Effector memory CD8-positive, alpha-beta T cell (primary cell): Measurements from ENCODE around the gene PCGF3.

Source experiments
- ATAC-seq: fragments of 150-1000 bp; cut with Tn5 transposase; replicated peaks from 2 replicates; pipeline ENCODE4 v1.10.0; 2021; ENCODE audit warnings: mild to moderate bottlenecking, moderate library complexity
- DNase-seq, 3 experiments: peaks; one replicate each; pipeline ENCODE4 v3.0.0; 2021
- H3K27ac Mint-ChIP-seq, 2 donors: one replicate each; pipeline ENCODE4 v1.8.0; 2022; ENCODE audit warnings: mild to moderate bottlenecking in 2 of 2, mixed read lengths in 2 of 2, moderate library complexity in 2 of 2
- H3K27me3 Mint-ChIP-seq, 2 donors: one replicate each; pipeline ENCODE4 v1.8.0; 2022; ENCODE audit warnings: mixed read lengths in 2 of 2
- H3K36me3 Mint-ChIP-seq: one replicate; pipeline ENCODE4 v1.8.0; 2022; ENCODE audit warnings: mild to moderate bottlenecking, moderate library complexity, mixed read lengths; ENCODE audit not compliant: insufficient read depth
- H3K4me1 Mint-ChIP-seq, 2 donors: one replicate each; pipeline ENCODE4 v1.8.0; 2022; ENCODE audit warnings: low read depth in 2 of 2, mixed read lengths in 2 of 2
- H3K4me3 Mint-ChIP-seq, 2 donors: one replicate each; pipeline ENCODE4 v1.8.0; 2022; ENCODE audit warnings: mild to moderate bottlenecking in 2 of 2, mixed read lengths in 2 of 2, moderate library complexity in 2 of 2
- H3K9me3 Mint-ChIP-seq, 2 donors: one replicate each; pipeline ENCODE4 v1.8.0; 2022; ENCODE audit warnings: mixed read lengths in 2 of 2

Gene PCGF3

GRCh38 chr4:808860-809570, 103.4 kb downstream of the PCGF3 start:
- ATAC-seq = no peak
- H3K9me3 Mint-ChIP-seq = no peaks in the 10 kb centered on the region
- no peak overlapping the region for H3K4me3 Mint-ChIP-seq
- peaks cover 0 to 5% of the 10 kb centered on the region in 2 donors for H3K4me1 Mint-ChIP-seq
- no peak for DNase-seq
- H3K36me3 Mint-ChIP-seq = no peaks in the 10 kb centered on the region
- H3K27ac Mint-ChIP-seq = no peak overlapping the region
- peaks cover 49 to 53% of the 10 kb centered on the region in 2 donors for H3K27me3 Mint-ChIP-seq

DNA sequence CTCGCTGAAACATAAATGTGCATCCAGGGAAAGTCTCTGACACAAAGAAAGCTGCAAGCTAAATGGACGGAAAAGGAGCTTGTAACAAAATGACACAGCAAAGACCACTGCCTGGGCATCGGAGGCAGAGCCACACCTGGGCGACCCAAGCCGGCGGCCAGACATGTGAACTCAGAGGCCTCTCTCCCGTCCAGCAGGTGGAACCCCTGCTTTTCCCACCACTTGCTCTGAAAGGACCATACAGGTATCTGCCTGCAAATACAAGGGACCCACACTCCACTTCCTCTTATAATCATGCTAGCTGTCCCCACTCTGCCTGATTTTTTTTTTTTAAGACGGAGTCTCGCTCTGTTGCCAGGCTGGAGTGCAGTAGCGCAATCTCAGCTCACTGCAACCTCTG, 108.3 kb downstream of the PCGF3 start:
- peaks cover 56 to 87% of the 10 kb centered on the region in 2 donors for H3K27me3 Mint-ChIP-seq
- DNase-seq = no peak
- no peaks in the 10 kb centered on the region for H3K9me3 Mint-ChIP-seq
- H3K4me3 Mint-ChIP-seq = no peak overlapping the region
- no peaks in the 10 kb centered on the region for H3K36me3 Mint-ChIP-seq
- H3K4me1 Mint-ChIP-seq = no peaks in the 10 kb centered on the region
- no peak overlapping the region for H3K27ac Mint-ChIP-seq
- no peak for ATAC-seq

GRCh38 chr4:814312-814850, 108.7 kb downstream of the PCGF3 start:
- Mint-ChIP-seq H3K36me3 (no peaks in the 10 kb centered on the region), H3K4me3 (no peak overlapping the region), H3K27me3 (peaks cover 56 to 92% of the 10 kb centered on the region in 2 donors), H3K27ac (no peak overlapping the region), H3K9me3 (no peaks in the 10 kb centered on the region), H3K4me1 (no peaks in the 10 kb centered on the region)
- no peak for ATAC-seq
- no peak for DNase-seq

- Mint-ChIP-seq H3K4me3 (no peak overlapping the region), H3K36me3 (no peaks in the 10 kb centered on the region), H3K9me3 (no peaks in the 10 kb centered on the region), H3K27me3 (peaks cover 67 to 97% of the 10 kb centered on the region in 2 donors), H3K27ac (no peak overlapping the region), H3K4me1 (no peaks in the 10 kb centered on the region)
- ATAC-seq = no peak
- no peak for DNase-seq
Observed at GRCh38 chr4:815464-816146, 110.0 kb downstream of the PCGF3 start.

- ATAC-seq (no peak), DNase-seq (no peak)
- Mint-ChIP-seq H3K4me3 (no peak overlapping the region), H3K27me3 (peaks cover 63 to 97% of the 10 kb centered on the region in 2 donors), H3K9me3 (no peaks in the 10 kb centered on the region), H3K4me1 (no peaks in the 10 kb centered on the region), H3K36me3 (no peaks in the 10 kb centered on the region), H3K27ac (no peak overlapping the region)
Observed at GRCh38 chr4:818106-818921, 112.7 kb downstream of the PCGF3 start.

DNA sequence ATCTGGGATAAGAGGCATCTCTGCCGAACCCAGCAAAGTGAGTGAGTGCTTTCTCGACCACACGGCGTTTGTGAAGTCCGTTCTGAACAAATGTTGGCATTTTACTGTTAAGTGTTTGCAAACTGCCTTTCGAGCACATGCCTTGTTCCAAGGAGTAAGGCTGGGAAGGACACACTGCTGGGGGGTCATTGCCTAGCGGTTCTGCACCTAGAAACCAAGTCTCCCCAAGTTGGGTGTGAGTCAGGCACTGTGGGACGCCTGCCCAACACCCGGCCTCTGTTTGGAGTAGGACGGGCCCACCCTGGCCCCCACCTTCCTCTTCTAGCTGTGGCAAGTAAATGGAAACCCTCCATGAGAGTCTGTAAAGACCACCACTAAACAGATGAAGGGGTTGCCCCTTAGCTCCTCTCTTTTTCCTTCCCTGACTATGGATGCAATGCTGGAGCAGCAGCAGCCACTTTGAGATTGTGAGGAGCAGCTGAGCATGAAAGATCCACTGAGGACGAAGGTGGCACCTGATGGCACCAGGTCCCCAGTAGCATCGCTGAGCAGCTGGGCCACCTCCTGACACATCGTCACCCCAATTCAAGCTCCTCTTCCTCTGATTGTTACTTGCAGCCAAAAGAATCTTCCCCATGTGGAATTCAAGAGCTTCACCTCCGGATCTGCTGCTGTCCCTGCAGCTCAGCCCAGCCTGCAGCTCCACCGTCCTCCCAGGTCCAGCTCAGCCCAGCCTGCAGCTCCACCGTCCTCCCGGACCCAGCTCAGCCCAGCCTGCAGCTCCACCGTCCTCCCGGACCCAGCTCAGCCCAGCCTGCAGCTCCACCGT, 114.0 kb downstream of the PCGF3 start:
- ATAC-seq (no peak), DNase-seq (no peak)
- H3K36me3 Mint-ChIP-seq = no peaks in the 10 kb centered on the region
- H3K4me1 Mint-ChIP-seq = no peaks in the 10 kb centered on the region
- no peak overlapping the region for H3K27ac Mint-ChIP-seq
- H3K4me3 Mint-ChIP-seq = no peak overlapping the region
- H3K27me3 Mint-ChIP-seq = peaks cover 52 to 97% of the 10 kb centered on the region in 2 donors
- no peaks in the 10 kb centered on the region for H3K9me3 Mint-ChIP-seq
